ENCODE results near the gene PKP1.

DNA sequence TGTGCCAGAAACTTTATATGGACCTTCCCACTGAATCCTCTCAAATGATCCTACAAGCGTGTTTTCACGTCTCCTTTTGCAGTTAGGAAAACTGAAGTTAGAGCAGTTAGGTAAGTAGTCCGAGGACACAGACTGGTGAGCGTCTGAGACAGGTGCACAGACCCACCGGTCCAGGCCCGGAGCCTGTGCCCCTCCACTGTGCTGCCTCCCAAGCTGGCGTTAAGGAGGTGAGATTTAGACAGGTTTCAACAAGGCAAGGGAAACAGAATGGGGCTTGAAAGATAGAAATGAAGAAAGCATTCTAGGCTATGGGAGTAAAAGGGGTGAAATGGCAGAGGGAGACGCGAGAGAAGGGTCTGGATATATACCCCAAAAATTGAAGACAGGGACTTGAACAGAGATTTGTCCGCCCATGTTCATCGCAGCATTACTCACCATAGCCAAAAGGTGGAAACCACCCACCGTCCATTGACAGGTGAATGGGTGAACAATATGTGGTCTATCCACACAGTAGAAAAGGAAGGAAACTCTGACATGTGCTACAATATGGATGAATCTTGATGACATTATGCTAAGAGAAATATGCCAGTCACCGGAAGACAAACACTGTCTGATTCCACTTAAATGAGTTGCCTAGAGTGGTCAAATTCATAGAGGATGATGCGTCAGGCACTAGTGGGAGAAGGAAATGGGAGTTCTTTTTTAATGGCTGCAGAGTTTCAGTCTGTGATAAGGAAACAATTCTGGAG lies 15.7 kb upstream of the PKP1 start:
- TF ChIP-seq ZNF416 (tag by site-specific recombination; IDR thresholded peaks at IDR 0.05), result no peak
- TF ChIP-seq, protein P1, sequence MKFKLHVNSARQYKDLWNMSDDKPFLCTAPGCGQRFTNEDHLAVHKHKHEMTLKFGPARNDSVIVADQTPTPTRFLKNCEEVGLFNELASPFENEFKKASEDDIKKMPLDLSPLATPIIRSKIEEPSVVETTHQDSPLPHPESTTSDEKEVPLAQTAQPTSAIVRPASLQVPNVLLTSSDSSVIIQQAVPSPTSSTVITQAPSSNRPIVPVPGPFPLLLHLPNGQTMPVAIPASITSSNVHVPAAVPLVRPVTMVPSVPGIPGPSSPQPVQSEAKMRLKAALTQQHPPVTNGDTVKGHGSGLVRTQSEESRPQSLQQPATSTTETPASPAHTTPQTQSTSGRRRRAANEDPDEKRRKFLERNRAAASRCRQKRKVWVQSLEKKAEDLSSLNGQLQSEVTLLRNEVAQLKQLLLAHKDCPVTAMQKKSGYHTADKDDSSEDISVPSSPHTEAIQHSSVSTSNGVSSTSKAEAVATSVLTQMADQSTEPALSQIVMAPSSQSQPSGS (tag by site-specific recombination; IDR thresholded peaks at IDR 0.05; ENCODE audit: low read depth), result no peak
- TF ChIP-seq, protein P2, sequence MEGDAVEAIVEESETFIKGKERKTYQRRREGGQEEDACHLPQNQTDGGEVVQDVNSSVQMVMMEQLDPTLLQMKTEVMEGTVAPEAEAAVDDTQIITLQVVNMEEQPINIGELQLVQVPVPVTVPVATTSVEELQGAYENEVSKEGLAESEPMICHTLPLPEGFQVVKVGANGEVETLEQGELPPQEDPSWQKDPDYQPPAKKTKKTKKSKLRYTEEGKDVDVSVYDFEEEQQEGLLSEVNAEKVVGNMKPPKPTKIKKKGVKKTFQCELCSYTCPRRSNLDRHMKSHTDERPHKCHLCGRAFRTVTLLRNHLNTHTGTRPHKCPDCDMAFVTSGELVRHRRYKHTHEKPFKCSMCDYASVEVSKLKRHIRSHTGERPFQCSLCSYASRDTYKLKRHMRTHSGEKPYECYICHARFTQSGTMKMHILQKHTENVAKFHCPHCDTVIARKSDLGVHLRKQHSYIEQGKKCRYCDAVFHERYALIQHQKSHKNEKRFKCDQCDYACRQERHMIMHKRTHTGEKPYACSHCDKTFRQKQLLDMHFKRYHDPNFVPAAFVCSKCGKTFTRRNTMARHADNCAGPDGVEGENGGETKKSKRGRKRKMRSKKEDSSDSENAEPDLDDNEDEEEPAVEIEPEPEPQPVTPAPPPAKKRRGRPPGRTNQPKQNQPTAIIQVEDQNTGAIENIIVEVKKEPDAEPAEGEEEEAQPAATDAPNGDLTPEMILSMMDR (tag by site-specific recombination; IDR thresholded peaks at IDR 0.05), result no peak
- no peak for TF ChIP-seq ZFP69B (tag by site-specific recombination; IDR thresholded peaks at IDR 0.05)
- TF ChIP-seq ZNF157 (tag by site-specific recombination; IDR thresholded peaks at IDR 0.05), result no peak
- no peak for TF ChIP-seq KLF1 (tag by site-specific recombination; IDR thresholded peaks at IDR 0.05)
- no peak for TF ChIP-seq KLF9 (tag by site-specific recombination; IDR thresholded peaks at IDR 0.05; ENCODE audit: low read depth)
- TF ChIP-seq, protein P3, sequence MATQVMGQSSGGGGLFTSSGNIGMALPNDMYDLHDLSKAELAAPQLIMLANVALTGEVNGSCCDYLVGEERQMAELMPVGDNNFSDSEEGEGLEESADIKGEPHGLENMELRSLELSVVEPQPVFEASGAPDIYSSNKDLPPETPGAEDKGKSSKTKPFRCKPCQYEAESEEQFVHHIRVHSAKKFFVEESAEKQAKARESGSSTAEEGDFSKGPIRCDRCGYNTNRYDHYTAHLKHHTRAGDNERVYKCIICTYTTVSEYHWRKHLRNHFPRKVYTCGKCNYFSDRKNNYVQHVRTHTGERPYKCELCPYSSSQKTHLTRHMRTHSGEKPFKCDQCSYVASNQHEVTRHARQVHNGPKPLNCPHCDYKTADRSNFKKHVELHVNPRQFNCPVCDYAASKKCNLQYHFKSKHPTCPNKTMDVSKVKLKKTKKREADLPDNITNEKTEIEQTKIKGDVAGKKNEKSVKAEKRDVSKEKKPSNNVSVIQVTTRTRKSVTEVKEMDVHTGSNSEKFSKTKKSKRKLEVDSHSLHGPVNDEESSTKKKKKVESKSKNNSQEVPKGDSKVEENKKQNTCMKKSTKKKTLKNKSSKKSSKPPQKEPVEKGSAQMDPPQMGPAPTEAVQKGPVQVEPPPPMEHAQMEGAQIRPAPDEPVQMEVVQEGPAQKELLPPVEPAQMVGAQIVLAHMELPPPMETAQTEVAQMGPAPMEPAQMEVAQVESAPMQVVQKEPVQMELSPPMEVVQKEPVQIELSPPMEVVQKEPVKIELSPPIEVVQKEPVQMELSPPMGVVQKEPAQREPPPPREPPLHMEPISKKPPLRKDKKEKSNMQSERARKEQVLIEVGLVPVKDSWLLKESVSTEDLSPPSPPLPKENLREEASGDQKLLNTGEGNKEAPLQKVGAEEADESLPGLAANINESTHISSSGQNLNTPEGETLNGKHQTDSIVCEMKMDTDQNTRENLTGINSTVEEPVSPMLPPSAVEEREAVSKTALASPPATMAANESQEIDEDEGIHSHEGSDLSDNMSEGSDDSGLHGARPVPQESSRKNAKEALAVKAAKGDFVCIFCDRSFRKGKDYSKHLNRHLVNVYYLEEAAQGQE (tag by site-specific recombination; IDR thresholded peaks at IDR 0.05), result no peak
- TF ChIP-seq, protein P4, sequence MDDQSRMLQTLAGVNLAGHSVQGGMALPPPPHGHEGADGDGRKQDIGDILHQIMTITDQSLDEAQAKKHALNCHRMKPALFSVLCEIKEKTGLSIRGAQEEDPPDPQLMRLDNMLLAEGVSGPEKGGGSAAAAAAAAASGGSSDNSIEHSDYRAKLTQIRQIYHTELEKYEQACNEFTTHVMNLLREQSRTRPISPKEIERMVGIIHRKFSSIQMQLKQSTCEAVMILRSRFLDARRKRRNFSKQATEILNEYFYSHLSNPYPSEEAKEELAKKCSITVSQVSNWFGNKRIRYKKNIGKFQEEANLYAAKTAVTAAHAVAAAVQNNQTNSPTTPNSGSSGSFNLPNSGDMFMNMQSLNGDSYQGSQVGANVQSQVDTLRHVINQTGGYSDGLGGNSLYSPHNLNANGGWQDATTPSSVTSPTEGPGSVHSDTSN (CRISPR knock-in tag; IDR thresholded peaks at IDR 0.05), result no peak
- TF ChIP-seq, protein P5, sequence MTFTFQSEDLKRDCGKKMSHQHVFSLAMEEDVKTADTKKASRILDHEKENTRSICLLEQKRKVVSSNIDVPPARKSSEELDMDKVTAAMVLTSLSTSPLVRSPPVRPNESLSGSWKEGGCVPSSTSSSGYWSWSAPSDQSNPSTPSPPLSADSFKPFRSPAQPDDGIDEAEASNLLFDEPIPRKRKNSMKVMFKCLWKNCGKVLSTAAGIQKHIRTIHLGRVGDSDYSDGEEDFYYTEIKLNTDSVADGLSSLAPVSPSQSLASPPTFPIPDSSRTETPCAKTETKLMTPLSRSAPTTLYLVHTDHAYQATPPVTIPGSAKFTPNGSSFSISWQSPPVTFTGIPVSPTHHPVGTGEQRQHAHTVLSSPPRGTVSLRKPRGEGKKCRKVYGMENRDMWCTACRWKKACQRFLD (tag by site-specific recombination; IDR thresholded peaks at IDR 0.05), result no peak
- TF ChIP-seq ZNF341 (tag by site-specific recombination; IDR thresholded peaks at IDR 0.05; ENCODE audit: low read depth), result no peak

Data from HEK293 (cell line).